Brain microvascular endothelial cell (primary cell): ENCODE data around the gene ABHD17C.

ENCODE experiments used
- DNase-seq: peaks from one replicate; pipeline ENCODE4 v3.0.0-alpha.2; 2020
- H3K27ac ChIP-seq: fragments of 250-450 bp; sonication (Bioruptor Pico); 2 replicates; pipeline ENCODE4 v1.5.1; 2020; ENCODE audit warnings: mild to moderate bottlenecking, moderate library complexity
- H3K27me3 ChIP-seq: fragments of 250-450 bp; sonication (Bioruptor Pico); replicated peaks from 2 replicates; pipeline ENCODE4 v1.5.1; 2020; ENCODE audit warnings: mild to moderate bottlenecking
- H3K36me3 ChIP-seq: fragments of 250-450 bp; sonication (Bioruptor Pico); replicated peaks from 2 replicates; pipeline ENCODE4 v1.5.1; 2020; ENCODE audit warnings: mild to moderate bottlenecking
- H3K4me3 ChIP-seq: 2 replicates; pipeline ENCODE4 v1.5.1; 2011; ENCODE audit warnings: low read depth, mild to moderate bottlenecking, control low read depth, low read length, moderate library complexity
- CTCF ChIP-seq: IDR thresholded peaks from 2 replicates; pipeline ENCODE4 v1.5.1; 2011; ENCODE audit warnings: low read depth, mild to moderate bottlenecking, moderate library complexity, low read length, control low read depth, inconsistent platforms; ENCODE audit errors: missing control alignments
- in situ Hi-C: cut with HindIII; loops from 2 replicates; pipeline ENCODE4 v1.10.0; 2017; ENCODE audit warnings: low sequenced_read_pairs, low pct_ligation_motif_present

The ABHD17C gene

GRCh38 chr15:80744415-80744814 is 49.3 kb downstream of the ABHD17C start:
- Histone ChIP-seq H3K27ac (no peak overlapping the region), H3K36me3 (no peaks in the 10 kb centered on the region), H3K27me3 (no peaks in the 10 kb centered on the region), H3K4me3 (no peak overlapping the region)
- in situ Hi-C loops: no loop called here
- no peak for TF ChIP-seq CTCF
- no peak for DNase-seq

- no peak overlapping the region for H3K4me3 ChIP-seq
- in situ Hi-C loops: no loop called here
- no peaks in the 10 kb centered on the region for H3K27me3 ChIP-seq
- DNase-seq: no peak
- H3K27ac ChIP-seq: no peak overlapping the region
- H3K36me3 ChIP-seq: peaks cover 3% of the 10 kb centered on the region
- no peak for TF ChIP-seq CTCF
Measured at GRCh38 chr15:80744826-80745225, 49.7 kb downstream of the ABHD17C start.

GRCh38 chr15:80745888-80746287 is 50.8 kb downstream of the ABHD17C start:
- DNase-seq: no peak
- H3K27me3 ChIP-seq: no peaks in the 10 kb centered on the region
- in situ Hi-C loops: no loop called here
- H3K36me3 ChIP-seq: peaks cover 7% of the 10 kb centered on the region
- no peak overlapping the region for H3K27ac ChIP-seq
- TF ChIP-seq CTCF: no peak
- H3K4me3 ChIP-seq: no peak overlapping the region

- H3K4me3 ChIP-seq: no peak overlapping the region
- H3K36me3 ChIP-seq: peaks cover 7% of the 10 kb centered on the region
- no peaks in the 10 kb centered on the region for H3K27me3 ChIP-seq
- H3K27ac ChIP-seq: no peak overlapping the region
- TF ChIP-seq CTCF: peak; percentile 18
- DNase-seq: no peak
- in situ Hi-C loops: no loop called here
Measured at GRCh38 chr15:80747317-80748053, 52.4 kb downstream of the ABHD17C start.

GRCh38 chr15:80749589-80749988 is 54.5 kb downstream of the ABHD17C start:
- in situ Hi-C loops: no loop called here
- H3K27me3 ChIP-seq: no peaks in the 10 kb centered on the region
- H3K36me3 ChIP-seq: peaks cover 12% of the 10 kb centered on the region
- no peak overlapping the region for H3K4me3 ChIP-seq
- no peak for TF ChIP-seq CTCF
- H3K27ac ChIP-seq: no peak overlapping the region
- DNase-seq: no peak

GRCh38 chr15:80750575-80750974 is 55.5 kb downstream of the ABHD17C start:
- DNase-seq: no peak
- no peak overlapping the region for H3K27ac ChIP-seq
- H3K4me3 ChIP-seq: no peak overlapping the region
- peaks cover 12% of the 10 kb centered on the region for H3K36me3 ChIP-seq
- in situ Hi-C loops: no loop called here
- TF ChIP-seq CTCF: no peak
- no peaks in the 10 kb centered on the region for H3K27me3 ChIP-seq
